ENCODE results near the gene NFATC2.

- TF ChIP-seq, protein P1, sequence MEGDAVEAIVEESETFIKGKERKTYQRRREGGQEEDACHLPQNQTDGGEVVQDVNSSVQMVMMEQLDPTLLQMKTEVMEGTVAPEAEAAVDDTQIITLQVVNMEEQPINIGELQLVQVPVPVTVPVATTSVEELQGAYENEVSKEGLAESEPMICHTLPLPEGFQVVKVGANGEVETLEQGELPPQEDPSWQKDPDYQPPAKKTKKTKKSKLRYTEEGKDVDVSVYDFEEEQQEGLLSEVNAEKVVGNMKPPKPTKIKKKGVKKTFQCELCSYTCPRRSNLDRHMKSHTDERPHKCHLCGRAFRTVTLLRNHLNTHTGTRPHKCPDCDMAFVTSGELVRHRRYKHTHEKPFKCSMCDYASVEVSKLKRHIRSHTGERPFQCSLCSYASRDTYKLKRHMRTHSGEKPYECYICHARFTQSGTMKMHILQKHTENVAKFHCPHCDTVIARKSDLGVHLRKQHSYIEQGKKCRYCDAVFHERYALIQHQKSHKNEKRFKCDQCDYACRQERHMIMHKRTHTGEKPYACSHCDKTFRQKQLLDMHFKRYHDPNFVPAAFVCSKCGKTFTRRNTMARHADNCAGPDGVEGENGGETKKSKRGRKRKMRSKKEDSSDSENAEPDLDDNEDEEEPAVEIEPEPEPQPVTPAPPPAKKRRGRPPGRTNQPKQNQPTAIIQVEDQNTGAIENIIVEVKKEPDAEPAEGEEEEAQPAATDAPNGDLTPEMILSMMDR (IDR thresholded peaks at IDR 0.05): no peak
- no peak for TF ChIP-seq POLR2A (IDR thresholded peaks at IDR 0.05)
Observed at GRCh38 chr20:51438136-51438535, 104.4 kb downstream of the NFATC2 start.
